HEK293 (cell line): Measurements from ENCODE around the gene SFMBT2.

ENCODE experiments used
- KLF9 ChIP-seq: fragments of 450-650 bp; formaldehyde crosslinking; IDR thresholded peaks from 2 replicates; pipeline ENCODE4 v1.5.1; 2016; ENCODE audit warnings: missing biosample characterization, missing genetic modification characterization, low read depth
- TCF7L2 ChIP-seq: IDR thresholded peaks from 2 replicates; pipeline ENCODE4 v1.6.1; 2011; ENCODE audit warnings: low read depth, mild to moderate bottlenecking, inconsistent platforms, low read length, moderate library complexity, borderline replicate concordance
- ZNF404 ChIP-seq: fragments of 450-650 bp; formaldehyde crosslinking; IDR thresholded peaks from 2 replicates; pipeline ENCODE4 v1.5.1; 2017; ENCODE audit warnings: missing biosample characterization, missing genetic modification characterization
- ZNF48 ChIP-seq: fragments of 450-650 bp; formaldehyde crosslinking; IDR thresholded peaks from 2 replicates; pipeline ENCODE4 v1.5.1; 2016; ENCODE audit warnings: missing biosample characterization, missing genetic modification characterization

DNA sequence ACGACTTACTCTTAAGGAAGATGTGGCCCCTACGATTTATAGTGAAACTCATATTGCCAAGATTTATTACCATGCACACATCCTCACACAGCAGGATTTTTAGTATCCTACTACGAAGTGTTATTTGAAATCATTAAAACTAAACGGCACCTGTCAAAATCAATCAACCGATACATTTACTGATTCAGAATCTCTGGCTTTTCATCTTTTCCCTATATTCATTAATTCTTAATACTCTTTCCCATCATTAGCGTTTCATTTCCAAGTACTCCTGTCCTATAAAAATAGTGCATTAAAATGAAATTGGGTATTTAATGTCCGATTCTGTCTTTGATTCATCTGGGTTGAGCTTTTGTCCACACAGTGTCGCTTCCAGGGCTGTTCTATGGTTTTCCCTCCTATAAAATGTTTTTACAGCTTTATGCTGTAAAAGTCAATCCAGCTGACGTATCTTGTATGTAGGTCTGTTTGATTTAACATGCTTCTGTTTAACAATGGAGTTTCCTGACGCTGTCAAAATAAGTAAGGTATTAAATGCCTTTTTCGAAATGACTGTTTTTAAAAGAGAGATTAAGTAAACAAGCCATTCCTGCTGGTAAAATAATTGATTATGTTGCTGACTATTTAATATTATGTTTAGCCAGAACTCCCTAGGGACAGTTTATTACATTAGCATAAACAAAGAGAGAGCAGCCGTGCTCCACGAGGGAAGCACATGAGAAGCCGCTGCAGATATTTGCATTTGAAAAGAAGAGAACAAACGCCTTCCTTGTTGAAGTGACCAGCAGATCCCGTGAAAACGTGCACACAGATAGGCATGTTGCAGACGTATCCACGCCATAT lies 22.3 kb upstream of the SFMBT2 start:
- TF ChIP-seq ZNF404 (no peak), TCF7L2 (0 out of 2 replicates have a peak, but pooled peaks have one; percentile 22), KLF9 (tag by site-specific recombination) (no peak), ZNF48 (tag by site-specific recombination) (no peak)
